LoVo (cell line): ENCODE results near the gene BRS3.

Source experiments
- DNase-seq: peaks from one replicate; pipeline ENCODE4 v3.0.0-alpha.2; 2016; ENCODE audit warnings: low spot score

The BRS3 gene

GRCh38 chrX:136495043-136495442 is 7.3 kb downstream of the BRS3 start:
- no peak for DNase-seq

- DNase-seq, result no peak
Observed at GRCh38 chrX:136496186-136496763, 8.5 kb downstream of the BRS3 start.

GRCh38 chrX:136496764-136497555 is 9.2 kb downstream of the BRS3 start:
- peak; percentile 73 for DNase-seq

GRCh38 chrX:136497556-136498052 is 9.9 kb downstream of the BRS3 start, which contains the start of gene HTATSF1:
HTATSF1 (plus strand) TSS chrX:136497592; CDS start chrX:136497685, 93 bp downstream.
- DNase-seq, result no peak

- no peak for DNase-seq
Observed at GRCh38 chrX:136519069-136519468, 31.3 kb downstream of the BRS3 start.

GRCh38 chrX:136523770-136524169 is 36.0 kb downstream of the BRS3 start:
- no peak for DNase-seq

GRCh38 chrX:136525738-136526606 is 38.2 kb downstream of the BRS3 start:
- DNase-seq, result peak; percentile 53

GRCh38 chrX:136528645-136529315 is 41.0 kb downstream of the BRS3 start:
- no peak for DNase-seq

- no peak for DNase-seq
Observed at GRCh38 chrX:136529795-136530194, 42.0 kb downstream of the BRS3 start.

GRCh38 chrX:136531951-136532350 is 44.2 kb downstream of the BRS3 start, which contains the start of gene VGLL1:
VGLL1 (plus strand) TSS chrX:136532215; CDS start chrX:136536021, 3,806 bp downstream.
- no peak for DNase-seq

GRCh38 chrX:136534131-136534530 is 46.4 kb downstream of the BRS3 start:
- DNase-seq, result no peak

- no peak for DNase-seq
Observed at GRCh38 chrX:136538811-136539210, 51.1 kb downstream of the BRS3 start.

- DNase-seq, result no peak
Observed at GRCh38 chrX:136540226-136540625, 52.5 kb downstream of the BRS3 start.

- DNase-seq, result no peak
Observed at GRCh38 chrX:136541294-136541693, 53.5 kb downstream of the BRS3 start.

- DNase-seq, result no peak
Observed at GRCh38 chrX:136542281-136542680, 54.5 kb downstream of the BRS3 start.
